Glutamatergic neuron (in vitro differentiated cells): ENCODE data around the gene PPIA. TPM values are rescaled to one million over a fixed set of nuclear protein-coding genes. Genes with fewer than 3 reads are reported as not detected.

Source experiments
- DNase-seq: peaks from one replicate; pipeline ENCODE4 v3.0.0; 2022
- H3K27ac Mint-ChIP-seq: one replicate; pipeline ENCODE4 v1.8.0; 2020; ENCODE audit warnings: mild to moderate bottlenecking, mixed read lengths, inconsistent platforms; ENCODE audit not compliant: unreplicated experiment
- H3K27me3 Mint-ChIP-seq: one replicate; pipeline ENCODE4 v1.8.0; 2020; ENCODE audit warnings: mild to moderate bottlenecking, moderate library complexity, mixed read lengths, inconsistent platforms; ENCODE audit not compliant: unreplicated experiment
- H3K36me3 Mint-ChIP-seq: one replicate; pipeline ENCODE4 v1.8.0; 2020; ENCODE audit warnings: mild to moderate bottlenecking, mixed read lengths, inconsistent platforms; ENCODE audit not compliant: unreplicated experiment
- H3K4me1 Mint-ChIP-seq: one replicate; pipeline ENCODE4 v1.8.0; 2020; ENCODE audit warnings: mild to moderate bottlenecking, low read depth, mixed read lengths, inconsistent platforms; ENCODE audit not compliant: unreplicated experiment
- H3K4me3 Mint-ChIP-seq: one replicate; pipeline ENCODE4 v1.8.0; 2020; ENCODE audit warnings: mild to moderate bottlenecking, mixed read lengths, inconsistent platforms; ENCODE audit not compliant: unreplicated experiment
- H3K9me3 Mint-ChIP-seq: one replicate; pipeline ENCODE4 v1.8.0; 2020; ENCODE audit warnings: mild to moderate bottlenecking, moderate library complexity, mixed read lengths, inconsistent platforms; ENCODE audit not compliant: unreplicated experiment
- total RNA-seq: library from RNA; stranded (reverse); fragmentation: NEBNext Ultra II Directional; extraction: Animal tissue kit (Norgen Biotek cat#: 25700); gene quantifications from one replicate; pipeline ENCODE4 v1.2.1, GENCODE V29; 2021; ENCODE audit not compliant: unreplicated experiment
- TF ChIP-seq, protein P1 (sequence below): fragments of 200-600 bp; sonication (generic); IDR thresholded peaks from one replicate; pipeline ENCODE4 v1.5.0; 2021; ENCODE audit not compliant: partially characterized antibody, unreplicated experiment

The PPIA gene
- total RNA-seq, 1 donor from 2014 or later, result 1,460 TPM

DNA sequence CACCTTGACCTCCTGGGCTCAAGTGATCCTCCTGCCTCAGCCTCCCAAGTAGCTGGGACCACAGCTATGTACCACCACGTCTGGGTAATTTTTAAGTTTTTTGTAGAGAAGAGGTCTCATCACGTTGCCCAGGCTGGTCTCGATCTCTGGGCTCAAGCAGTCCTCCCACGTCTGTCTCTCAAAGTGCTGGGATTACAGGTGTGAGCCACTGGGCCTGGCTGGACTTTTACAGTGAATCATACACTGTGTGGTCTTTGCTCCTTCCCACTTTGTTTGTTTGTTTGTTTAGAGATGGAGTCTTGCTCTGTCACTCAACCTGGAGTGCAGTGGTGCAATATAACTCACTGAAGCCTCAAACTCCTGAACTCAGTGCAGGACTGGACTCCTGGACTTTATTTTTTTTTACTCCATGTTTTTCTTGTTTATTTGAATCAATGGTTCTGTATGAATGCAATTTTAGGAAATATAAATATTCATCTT is 12.5 kb downstream of the PPIA start:
- Mint-ChIP-seq H3K4me1 (no peaks in the 10 kb centered on the region), H3K36me3 (no peaks in the 10 kb centered on the region), H3K27me3 (peaks cover 3% of the 10 kb centered on the region), H3K9me3 (peaks cover 2% of the 10 kb centered on the region), H3K27ac (no peak overlapping the region), H3K4me3 (no peak overlapping the region)
- DNase-seq, result no peak
- TF ChIP-seq, protein P1, sequence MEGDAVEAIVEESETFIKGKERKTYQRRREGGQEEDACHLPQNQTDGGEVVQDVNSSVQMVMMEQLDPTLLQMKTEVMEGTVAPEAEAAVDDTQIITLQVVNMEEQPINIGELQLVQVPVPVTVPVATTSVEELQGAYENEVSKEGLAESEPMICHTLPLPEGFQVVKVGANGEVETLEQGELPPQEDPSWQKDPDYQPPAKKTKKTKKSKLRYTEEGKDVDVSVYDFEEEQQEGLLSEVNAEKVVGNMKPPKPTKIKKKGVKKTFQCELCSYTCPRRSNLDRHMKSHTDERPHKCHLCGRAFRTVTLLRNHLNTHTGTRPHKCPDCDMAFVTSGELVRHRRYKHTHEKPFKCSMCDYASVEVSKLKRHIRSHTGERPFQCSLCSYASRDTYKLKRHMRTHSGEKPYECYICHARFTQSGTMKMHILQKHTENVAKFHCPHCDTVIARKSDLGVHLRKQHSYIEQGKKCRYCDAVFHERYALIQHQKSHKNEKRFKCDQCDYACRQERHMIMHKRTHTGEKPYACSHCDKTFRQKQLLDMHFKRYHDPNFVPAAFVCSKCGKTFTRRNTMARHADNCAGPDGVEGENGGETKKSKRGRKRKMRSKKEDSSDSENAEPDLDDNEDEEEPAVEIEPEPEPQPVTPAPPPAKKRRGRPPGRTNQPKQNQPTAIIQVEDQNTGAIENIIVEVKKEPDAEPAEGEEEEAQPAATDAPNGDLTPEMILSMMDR, result no peak

- peaks cover 3% of the 10 kb centered on the region for H3K27me3 Mint-ChIP-seq
- DNase-seq, result no peak
- peaks cover 2% of the 10 kb centered on the region for H3K9me3 Mint-ChIP-seq
- no peak overlapping the region for H3K27ac Mint-ChIP-seq
- no peaks in the 10 kb centered on the region for H3K4me1 Mint-ChIP-seq
- TF ChIP-seq, protein P1, result no peak
- no peaks in the 10 kb centered on the region for H3K36me3 Mint-ChIP-seq
- H3K4me3 Mint-ChIP-seq, result no peak overlapping the region
These were observed 14.6 kb downstream of the PPIA start for GRCh38 chr7:44811093-44811492.

- H3K27ac Mint-ChIP-seq, result no peak overlapping the region
- no peaks in the 10 kb centered on the region for H3K4me1 Mint-ChIP-seq
- no peak overlapping the region for H3K4me3 Mint-ChIP-seq
- no peaks in the 10 kb centered on the region for H3K36me3 Mint-ChIP-seq
- DNase-seq, result no peak
- TF ChIP-seq, protein P1, result no peak
- peaks cover 2% of the 10 kb centered on the region for H3K9me3 Mint-ChIP-seq
- peaks cover 3% of the 10 kb centered on the region for H3K27me3 Mint-ChIP-seq
These were observed 15.1 kb downstream of the PPIA start for GRCh38 chr7:44811571-44811970.

- TF ChIP-seq, protein P1, result no peak
- H3K9me3 Mint-ChIP-seq, result no peaks in the 10 kb centered on the region
- no peak overlapping the region for H3K27ac Mint-ChIP-seq
- H3K36me3 Mint-ChIP-seq, result no peaks in the 10 kb centered on the region
- DNase-seq, result no peak
- H3K4me3 Mint-ChIP-seq, result no peak overlapping the region
- no peaks in the 10 kb centered on the region for H3K4me1 Mint-ChIP-seq
- H3K27me3 Mint-ChIP-seq, result no peaks in the 10 kb centered on the region
These were observed 18.4 kb downstream of the PPIA start for GRCh38 chr7:44814919-44815318.

- peaks cover 1% of the 10 kb centered on the region for H3K9me3 Mint-ChIP-seq
- no peaks in the 10 kb centered on the region for H3K27me3 Mint-ChIP-seq
- DNase-seq, result no peak
- H3K36me3 Mint-ChIP-seq, result no peaks in the 10 kb centered on the region
- no peaks in the 10 kb centered on the region for H3K4me1 Mint-ChIP-seq
- TF ChIP-seq, protein P1, result no peak
- no peak overlapping the region for H3K27ac Mint-ChIP-seq
- no peak overlapping the region for H3K4me3 Mint-ChIP-seq
These were observed 22.8 kb downstream of the PPIA start for GRCh38 chr7:44819292-44819691.
